ENCODE data around the gene ITPKB. TPM values are rescaled to one million over a fixed set of nuclear protein-coding genes. Genes with fewer than 3 reads are reported as not detected.

ITPKB gene
- total and polyA plus RNA-seq, 7 donors: 3.9 to 14.1 (median 8.9) TPM

DNA sequence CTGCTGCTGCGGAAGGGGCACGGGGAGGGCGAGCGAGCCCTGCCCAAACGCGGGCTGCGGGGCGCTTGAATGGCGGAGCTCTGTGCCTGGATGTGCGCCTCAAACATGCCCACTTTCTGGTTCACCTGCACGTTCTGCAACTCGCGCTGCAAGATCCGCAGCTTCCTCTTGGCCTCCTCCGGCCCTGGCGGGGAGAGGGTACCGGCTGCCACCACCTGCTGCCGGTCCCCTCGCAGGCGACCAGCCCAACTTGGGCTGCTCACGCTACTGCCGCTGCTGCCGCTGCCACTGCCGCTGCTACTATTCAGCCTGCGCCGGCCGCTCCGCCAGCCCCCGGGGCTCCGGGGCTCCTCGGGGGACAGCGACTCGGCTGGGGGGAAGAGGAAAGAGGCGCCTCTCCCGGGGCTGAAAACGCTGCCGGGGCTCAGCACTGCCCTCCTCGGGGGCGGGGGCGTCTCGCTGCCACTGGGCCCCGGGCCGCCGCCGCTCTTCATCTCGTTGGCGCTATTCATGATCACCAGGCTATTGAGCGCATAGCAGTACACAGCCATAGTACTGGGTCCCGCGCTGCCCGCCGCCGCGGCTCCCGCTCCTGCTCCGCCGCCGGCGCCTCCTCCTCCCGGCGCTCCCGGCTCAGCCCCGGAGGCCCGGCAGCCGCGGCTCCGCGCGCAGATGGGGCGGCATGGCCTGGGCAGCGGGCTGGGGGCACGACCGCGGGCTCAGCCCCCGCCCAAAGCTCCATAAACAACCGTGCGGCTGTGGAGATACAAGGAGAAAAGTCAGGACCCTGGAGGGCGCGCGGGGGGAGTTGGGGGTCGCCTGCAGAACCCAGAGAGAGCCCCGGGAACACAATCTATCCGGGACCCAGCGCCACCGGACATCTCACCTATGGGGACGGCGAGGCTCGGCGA lies 1.9 kb downstream of the ITPKB start:
- peak overlapping the region; percentile 87 for H3K27ac ChIP-seq
- H3K27me3 ChIP-seq (ENCODE audit: insufficient read depth in 3 of 3, low read length in 2 of 3): no peaks in the 10 kb centered on the region
- TF ChIP-seq, protein P1, sequence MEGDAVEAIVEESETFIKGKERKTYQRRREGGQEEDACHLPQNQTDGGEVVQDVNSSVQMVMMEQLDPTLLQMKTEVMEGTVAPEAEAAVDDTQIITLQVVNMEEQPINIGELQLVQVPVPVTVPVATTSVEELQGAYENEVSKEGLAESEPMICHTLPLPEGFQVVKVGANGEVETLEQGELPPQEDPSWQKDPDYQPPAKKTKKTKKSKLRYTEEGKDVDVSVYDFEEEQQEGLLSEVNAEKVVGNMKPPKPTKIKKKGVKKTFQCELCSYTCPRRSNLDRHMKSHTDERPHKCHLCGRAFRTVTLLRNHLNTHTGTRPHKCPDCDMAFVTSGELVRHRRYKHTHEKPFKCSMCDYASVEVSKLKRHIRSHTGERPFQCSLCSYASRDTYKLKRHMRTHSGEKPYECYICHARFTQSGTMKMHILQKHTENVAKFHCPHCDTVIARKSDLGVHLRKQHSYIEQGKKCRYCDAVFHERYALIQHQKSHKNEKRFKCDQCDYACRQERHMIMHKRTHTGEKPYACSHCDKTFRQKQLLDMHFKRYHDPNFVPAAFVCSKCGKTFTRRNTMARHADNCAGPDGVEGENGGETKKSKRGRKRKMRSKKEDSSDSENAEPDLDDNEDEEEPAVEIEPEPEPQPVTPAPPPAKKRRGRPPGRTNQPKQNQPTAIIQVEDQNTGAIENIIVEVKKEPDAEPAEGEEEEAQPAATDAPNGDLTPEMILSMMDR (IDR thresholded peaks at IDR 0.05): peak; percentile 16
- DNase-seq: peak; percentile 49 to 79
- H3K4me3 ChIP-seq: peak overlapping the region; percentile 94
- ATAC-seq: peak; percentile 57 to 73 (median 64)
- 9 to 12% (median 12%) methylated on average over 65 to 89 of the region's 89 CpGs for WGBS, 3 donors
- H3K36me3 ChIP-seq (ENCODE audit: insufficient read depth in 1 of 2, low read depth in 1 of 2): peaks cover 0 to 10% of the 10 kb centered on the region in 2 donors
- intact Hi-C loops (cut with DNase I): loop anchor here (5.0 kb wide), 4 partner anchors 35 to 100 kb away; no protein-coding TSS in a partner anchor
- peaks cover 23% of the 10 kb centered on the region for H3K4me1 ChIP-seq
- H3K9me3 ChIP-seq: no peaks in the 10 kb centered on the region

DNA sequence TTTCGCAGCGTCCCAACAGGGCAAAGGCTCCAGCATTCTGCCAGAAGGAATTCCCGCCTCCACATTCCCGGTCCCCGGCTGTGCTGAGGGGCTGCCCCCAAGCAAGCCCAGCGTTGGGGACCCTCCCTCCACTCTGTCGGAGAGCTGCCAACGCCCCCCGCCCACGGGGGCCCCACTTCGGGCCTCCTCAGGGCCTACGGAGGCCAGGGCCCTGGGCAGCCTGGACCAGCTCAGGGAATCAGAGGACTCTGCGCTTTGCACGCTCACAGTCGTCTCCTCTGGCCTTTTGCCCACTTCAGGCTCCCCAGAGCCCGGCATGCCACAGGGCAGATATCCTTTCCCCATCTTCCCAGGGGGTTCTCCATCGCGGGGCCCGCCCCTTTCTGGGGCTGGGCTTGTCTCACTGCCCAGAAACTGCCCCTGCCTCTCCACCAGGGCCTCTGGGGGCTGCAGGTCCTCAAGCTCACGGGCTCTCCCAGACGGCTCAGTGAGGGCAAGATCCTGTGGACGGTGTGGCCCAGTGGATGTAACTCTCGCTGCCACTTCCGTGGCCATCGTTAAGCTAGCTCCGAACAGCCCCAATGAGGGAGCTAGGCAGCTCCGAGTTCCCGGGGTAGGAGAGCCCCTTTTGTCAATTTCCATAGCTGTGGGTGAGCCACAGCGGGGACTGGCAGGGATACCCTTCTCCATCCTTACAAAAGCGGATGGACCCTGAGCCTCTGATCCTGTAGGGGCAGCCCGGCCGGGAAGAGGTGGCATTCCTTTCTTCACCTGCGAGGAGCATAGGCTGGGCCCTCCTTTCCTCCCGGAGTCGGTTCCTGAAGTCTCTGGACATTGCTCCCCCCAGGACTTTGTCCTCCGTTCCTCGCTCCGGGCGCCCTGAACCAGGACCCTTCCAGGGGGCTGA lies 2.8 kb downstream of the ITPKB start:
- TF ChIP-seq, protein P1 (IDR thresholded peaks at IDR 0.05): no peak
- Histone ChIP-seq H3K36me3 (ENCODE audit: insufficient read depth in 1 of 2, low read depth in 1 of 2) (peaks cover 0 to 10% of the 10 kb centered on the region in 2 donors), H3K4me1 (peaks cover 23% of the 10 kb centered on the region), H3K27ac (peak overlapping the region; percentile 87), H3K4me3 (peak overlapping the region; percentile 94), H3K9me3 (no peaks in the 10 kb centered on the region), H3K27me3 (ENCODE audit: insufficient read depth in 3 of 3, low read length in 2 of 3) (no peaks in the 10 kb centered on the region)
- WGBS, 3 donors: 58 to 67% (median 65%) methylated on average over 36 to 39 of the region's 39 CpGs
- ATAC-seq: no peak
- intact Hi-C loops (cut with DNase I): loop anchor here (5.0 kb wide), 4 partner anchors 34 to 99 kb away; no protein-coding TSS in a partner anchor
- peak; percentile 38 to 71 for DNase-seq

DNA sequence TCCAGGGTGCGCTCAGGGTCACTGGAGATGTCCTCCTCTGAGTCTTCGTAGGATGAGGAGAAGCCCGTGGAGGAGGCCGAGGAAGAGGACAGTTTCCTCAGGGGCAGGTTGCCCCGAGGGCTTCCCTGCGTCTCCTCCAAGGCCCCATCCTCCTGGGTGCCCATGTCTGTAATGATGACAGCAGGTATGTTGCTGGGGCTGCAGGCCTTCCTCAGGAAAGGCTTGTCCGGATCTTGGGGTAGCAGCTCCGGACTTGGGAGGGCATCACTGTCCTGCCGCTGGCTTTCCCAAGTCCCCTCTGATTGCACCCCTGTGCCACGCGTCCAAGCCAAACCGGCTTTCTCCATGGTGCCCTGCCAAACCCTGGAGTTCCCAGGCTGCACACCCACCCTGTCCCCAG lies 3.5 kb downstream of the ITPKB start:
- peaks cover 29% of the 10 kb centered on the region for H3K4me1 ChIP-seq
- no peaks in the 10 kb centered on the region for H3K9me3 ChIP-seq
- intact Hi-C loops (cut with DNase I): loop anchor here (5.0 kb wide), 4 partner anchors 33 to 98 kb away; no protein-coding TSS in a partner anchor
- peak overlapping the region; percentile 94 for H3K4me3 ChIP-seq
- H3K27me3 ChIP-seq (ENCODE audit: insufficient read depth in 3 of 3, low read length in 2 of 3): no peaks in the 10 kb centered on the region
- 69 to 86% (median 79%) methylated on average over 11 to 12 of the region's 12 CpGs for WGBS, 3 donors
- DNase-seq (no peak), ATAC-seq (no peak)
- peaks cover 0 to 16% of the 10 kb centered on the region in 2 donors for H3K36me3 ChIP-seq (ENCODE audit: insufficient read depth in 1 of 2, low read depth in 1 of 2)
- TF ChIP-seq, protein P1 (IDR thresholded peaks at IDR 0.05): no peak
- H3K27ac ChIP-seq: peak overlapping the region; percentile 87

DNA sequence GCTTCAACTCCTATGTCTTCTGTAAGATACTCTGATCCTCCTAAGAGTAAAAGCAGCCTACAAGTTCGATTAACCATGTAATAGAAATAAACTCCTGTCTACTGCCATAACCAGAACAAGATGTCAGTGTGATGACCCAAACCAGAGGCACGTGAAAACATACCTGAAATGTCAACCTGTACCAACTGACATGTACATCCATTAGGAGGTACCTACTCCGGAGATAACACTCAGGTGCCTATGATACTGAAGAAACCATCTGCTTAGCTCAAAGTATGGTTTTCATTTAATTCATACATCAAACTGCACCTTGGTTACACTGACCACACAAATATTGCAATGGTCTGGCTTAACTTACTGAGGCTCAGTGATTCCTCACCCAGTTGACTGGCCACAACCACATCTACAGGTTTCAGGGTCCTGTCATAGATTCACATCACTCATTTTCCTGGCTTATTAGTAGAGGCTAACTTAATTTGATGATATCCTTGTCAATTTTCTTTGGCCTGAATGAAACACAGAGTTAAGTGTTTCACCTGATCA lies 4.4 kb downstream of the ITPKB start:
- Histone ChIP-seq H3K36me3 (ENCODE audit: insufficient read depth in 1 of 2, low read depth in 1 of 2) (peaks cover 0 to 17% of the 10 kb centered on the region in 2 donors), H3K27me3 (ENCODE audit: insufficient read depth in 3 of 3, low read length in 2 of 3) (no peaks in the 10 kb centered on the region), H3K27ac (no peak overlapping the region), H3K4me3 (peak overlapping the region; percentile 94), H3K9me3 (no peaks in the 10 kb centered on the region), H3K4me1 (peaks cover 30% of the 10 kb centered on the region)
- ATAC-seq (no peak), DNase-seq (no peak)
- WGBS, 3 donors: 62 to 69% (median 68%) methylated on average over 3 of the region's 3 CpGs
- TF ChIP-seq, protein P1 (IDR thresholded peaks at IDR 0.05): no peak
- intact Hi-C loops (cut with DNase I): loop anchor here (5.0 kb wide), 4 partner anchors 32 to 97 kb away; no protein-coding TSS in a partner anchor

All from psoas muscle (tissue), 8 donors.